PC-9 (cell line): ENCODE data around the gene DLG2. TPM values are rescaled to one million over a fixed set of nuclear protein-coding genes. Genes with fewer than 3 reads are reported as not detected.

Experiments used
- BruUV-seq: library from RNA; stranded (reverse); fragments of 400-500 nt; replicated peaks from 2 replicates; lab custom pipeline; 2021; lab: Mats Ljungman, UMichigan
- CTCF ChIA-PET: fragments of 300-600 bp; sonication (Branson Sonifier 250); formaldehyde crosslinking; loops from one replicate; lab custom pipeline; 2022; ENCODE audit warnings: antibody characterized with exemption; lab: Charles Lee
- POLR2A ChIA-PET: fragments of 300-600 bp; sonication (Branson Sonifier 250); formaldehyde crosslinking; loops from one replicate; lab custom pipeline; 2022; ENCODE audit warnings: antibody characterized with exemption; ENCODE audit not compliant: unreplicated experiment; lab: Charles Lee
- DNase-seq, 2 experiments: peaks; one replicate each; pipeline versions ENCODE4 v3.0.0 to v3.0.0-alpha.2; 2015 to 2022; ENCODE audit warnings: mixed read lengths in 1 of 2
- H2AFZ ChIP-seq: fragments of 200-600 bp; sonication (generic); 2 replicates; pipeline ENCODE4 v1.8.1; 2017; ENCODE audit warnings: antibody characterized with exemption
- H3F3A ChIP-seq: fragments of 200-600 bp; sonication (generic); 2 replicates; pipeline ENCODE4 v1.8.1; 2017; ENCODE audit warnings: antibody characterized with exemption, mild to moderate bottlenecking, low read depth; ENCODE audit not compliant: insufficient read depth
- H3K27ac ChIP-seq: fragments of 200-600 bp; sonication (generic); 2 replicates; pipeline ENCODE4 v1.6.1; 2016; ENCODE audit warnings: mixed run types
- H3K27me3 ChIP-seq: fragments of 200-600 bp; sonication (generic); 2 replicates; pipeline ENCODE4 v1.6.1; 2016; ENCODE audit warnings: low read depth, mixed run types; ENCODE audit not compliant: insufficient read depth
- H3K36me3 ChIP-seq: fragments of 200-600 bp; sonication (generic); 2 replicates; pipeline ENCODE4 v1.6.1; 2016; ENCODE audit warnings: low read depth, mixed run types
- H3K4me1 ChIP-seq: fragments of 200-600 bp; sonication (generic); replicated peaks from 2 replicates; pipeline ENCODE4 v1.6.1; 2016; ENCODE audit warnings: mixed run types; ENCODE audit not compliant: insufficient read depth
- H3K4me2 ChIP-seq: fragments of 200-600 bp; sonication (generic); 2 replicates; pipeline ENCODE4 v1.6.1; 2017; ENCODE audit warnings: mixed run types
- H3K4me3 ChIP-seq: fragments of 200-600 bp; sonication (generic); 2 replicates; pipeline ENCODE4 v1.6.1; 2016; ENCODE audit warnings: mixed run types
- H3K79me2 ChIP-seq: fragments of 200-600 bp; sonication (generic); 2 replicates; pipeline ENCODE4 v1.6.1; 2017; ENCODE audit warnings: low read depth, mixed run types
- H3K9me2 ChIP-seq: fragments of 200-600 bp; sonication (generic); 2 replicates; pipeline ENCODE4 v1.8.1; 2017; ENCODE audit warnings: mild to moderate bottlenecking; ENCODE audit not compliant: insufficient read depth
- H3K9me3 ChIP-seq: fragments of 200-600 bp; sonication (generic); 2 replicates; pipeline ENCODE4 v1.8.1; 2016; ENCODE audit warnings: low read depth; ENCODE audit not compliant: insufficient read depth
- H4K20me1 ChIP-seq: fragments of 200-600 bp; sonication (generic); 2 replicates; pipeline ENCODE4 v1.8.1; 2017; ENCODE audit not compliant: insufficient read depth
- EZH2 ChIP-seq: fragments of 200-600 bp; sonication (generic); IDR thresholded peaks from 2 replicates; pipeline ENCODE4 v1.8.0; 2017; ENCODE audit warnings: antibody characterized with exemption, low read depth
- intact Hi-C: fragments of 100-400 bp; cut with micrococcal nuclease; formaldehyde crosslinking; loops from one replicate; pipeline ENCODE4 v1.10.0; 2022; ENCODE audit not compliant: unreplicated experiment
- total RNA-seq: library from RNA; stranded (reverse); gene quantifications from 2 replicates; pipeline ENCODE4 v1.2.3, GENCODE V29; 2021
- TF ChIP-seq, protein P1 (sequence below): fragments of 200-600 bp; sonication (generic); conservative IDR thresholded peaks from 2 replicates; pipeline ENCODE4 v1.6.1; 2017; ENCODE audit warnings: mixed run types, antibody characterized with exemption, mild to moderate bottlenecking, moderate library complexity

DLG2 gene
- total RNA-seq, 1 experiment from 2014 or later: 6.4 TPM

DNA sequence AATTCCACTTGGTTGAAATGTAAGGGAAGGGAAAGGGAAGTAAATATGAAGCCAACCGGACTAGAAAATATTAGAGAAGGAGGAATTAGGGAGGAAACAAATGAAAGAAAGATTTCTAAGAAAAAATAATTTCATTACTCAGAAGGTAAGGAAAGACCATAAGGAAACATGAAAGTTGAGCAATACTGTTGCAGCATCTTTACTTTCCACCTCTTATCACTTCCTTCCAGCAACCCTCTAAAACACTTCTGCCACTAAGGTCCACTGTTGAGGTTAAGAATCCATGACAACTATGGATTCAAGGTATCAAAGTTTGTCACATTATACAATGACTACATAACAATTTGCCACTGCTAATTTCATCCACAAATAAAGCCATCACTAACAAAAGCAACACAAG is 308.6 kb downstream of the DLG2 start:
- no TSS peak for BruUV-seq
- no peaks in the 10 kb centered on the region for H3K27me3 ChIP-seq
- no peak overlapping the region for H3K4me2 ChIP-seq
- H3K9me3 ChIP-seq: no peaks in the 10 kb centered on the region
- intact Hi-C loops: no loop called here
- no peaks in the 10 kb centered on the region for H3K4me1 ChIP-seq
- H2AFZ ChIP-seq: no peak overlapping the region
- H4K20me1 ChIP-seq: no peaks in the 10 kb centered on the region
- no peaks in the 10 kb centered on the region for H3K36me3 ChIP-seq
- ChIA-PET CTCF (no interaction called here), POLR2A (interaction anchor here (0.7 kb wide), 2 partner anchors 8 to 1687 kb away, joined by 3 to 8 read pairs; no protein-coding TSS in a partner anchor)
- no peaks in the 10 kb centered on the region for H3K79me2 ChIP-seq
- H3K4me3 ChIP-seq: no peak overlapping the region
- no peaks in the 10 kb centered on the region for H3F3A ChIP-seq
- H3K9me2 ChIP-seq: no peaks in the 10 kb centered on the region
- DNase-seq: peak in 1 of 2 experiments; percentile 27
- TF ChIP-seq, protein P1, sequence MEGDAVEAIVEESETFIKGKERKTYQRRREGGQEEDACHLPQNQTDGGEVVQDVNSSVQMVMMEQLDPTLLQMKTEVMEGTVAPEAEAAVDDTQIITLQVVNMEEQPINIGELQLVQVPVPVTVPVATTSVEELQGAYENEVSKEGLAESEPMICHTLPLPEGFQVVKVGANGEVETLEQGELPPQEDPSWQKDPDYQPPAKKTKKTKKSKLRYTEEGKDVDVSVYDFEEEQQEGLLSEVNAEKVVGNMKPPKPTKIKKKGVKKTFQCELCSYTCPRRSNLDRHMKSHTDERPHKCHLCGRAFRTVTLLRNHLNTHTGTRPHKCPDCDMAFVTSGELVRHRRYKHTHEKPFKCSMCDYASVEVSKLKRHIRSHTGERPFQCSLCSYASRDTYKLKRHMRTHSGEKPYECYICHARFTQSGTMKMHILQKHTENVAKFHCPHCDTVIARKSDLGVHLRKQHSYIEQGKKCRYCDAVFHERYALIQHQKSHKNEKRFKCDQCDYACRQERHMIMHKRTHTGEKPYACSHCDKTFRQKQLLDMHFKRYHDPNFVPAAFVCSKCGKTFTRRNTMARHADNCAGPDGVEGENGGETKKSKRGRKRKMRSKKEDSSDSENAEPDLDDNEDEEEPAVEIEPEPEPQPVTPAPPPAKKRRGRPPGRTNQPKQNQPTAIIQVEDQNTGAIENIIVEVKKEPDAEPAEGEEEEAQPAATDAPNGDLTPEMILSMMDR: no peak
- TF ChIP-seq EZH2: no peak
- no peak overlapping the region for H3K27ac ChIP-seq

DNA sequence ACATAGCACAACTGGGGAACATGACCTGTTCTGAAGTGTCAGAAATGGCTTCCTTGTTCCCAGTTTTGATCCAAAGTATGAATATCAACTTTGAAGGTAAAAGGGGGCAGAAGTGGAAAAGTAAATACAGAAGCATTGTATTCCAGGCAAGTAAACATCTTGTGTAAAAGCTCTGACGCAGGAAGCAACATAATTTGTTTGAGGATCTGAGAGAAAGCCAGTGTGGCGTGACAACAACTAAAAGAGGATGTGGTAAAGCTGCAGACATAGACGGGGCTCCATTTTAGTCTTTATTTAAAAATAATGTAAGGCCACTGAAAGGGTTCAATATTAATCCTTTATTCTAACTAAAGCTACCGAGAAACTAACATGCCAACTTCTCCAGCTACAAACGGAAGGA is 310.2 kb downstream of the DLG2 start:
- H3K27ac ChIP-seq: no peak overlapping the region
- H3K27me3 ChIP-seq: no peaks in the 10 kb centered on the region
- no peak overlapping the region for H3K4me3 ChIP-seq
- ChIA-PET POLR2A (no interaction called here), CTCF (no interaction called here)
- H3K9me2 ChIP-seq: no peaks in the 10 kb centered on the region
- H3K4me2 ChIP-seq: no peak overlapping the region
- peak in 1 of 2 experiments; percentile 3 for DNase-seq
- H2AFZ ChIP-seq: no peak overlapping the region
- no peaks in the 10 kb centered on the region for H3K9me3 ChIP-seq
- no peaks in the 10 kb centered on the region for H3F3A ChIP-seq
- intact Hi-C loops: no loop called here
- no peak for TF ChIP-seq EZH2
- TF ChIP-seq, protein P1: no peak
- no peaks in the 10 kb centered on the region for H4K20me1 ChIP-seq
- no peaks in the 10 kb centered on the region for H3K36me3 ChIP-seq
- BruUV-seq: no TSS peak
- H3K4me1 ChIP-seq: no peaks in the 10 kb centered on the region
- H3K79me2 ChIP-seq: no peaks in the 10 kb centered on the region

DNA sequence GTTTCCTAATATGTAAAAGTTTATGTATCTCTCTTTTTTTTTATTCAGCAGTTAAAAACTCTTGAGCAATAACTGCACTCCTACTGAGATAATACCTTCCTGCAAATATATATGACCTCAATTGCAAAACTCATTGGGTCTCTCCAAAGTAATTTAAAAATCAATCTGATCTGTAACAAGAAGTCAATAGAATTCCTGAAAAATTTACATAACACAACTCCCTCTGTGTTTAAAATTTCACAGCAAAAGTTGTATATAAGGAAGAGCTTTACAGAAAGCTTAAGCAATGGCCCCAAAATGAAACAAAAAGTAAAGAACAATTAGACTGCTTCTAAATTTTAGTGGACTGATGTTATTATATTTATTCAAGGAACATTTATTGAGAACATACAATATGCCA is 313.4 kb downstream of the DLG2 start:
- no peaks in the 10 kb centered on the region for H3F3A ChIP-seq

More for the DNA sequence above, 313.4 kb downstream of the DLG2 start:
- H3K27ac ChIP-seq: no peak overlapping the region
- TF ChIP-seq, protein P1: no peak
- TF ChIP-seq EZH2: no peak
- no peaks in the 10 kb centered on the region for H3K36me3 ChIP-seq
- CTCF ChIA-PET: no interaction called here
- no peaks in the 10 kb centered on the region for H3K79me2 ChIP-seq
- POLR2A ChIA-PET: no interaction called here
- no peaks in the 10 kb centered on the region for H3K27me3 ChIP-seq
- H4K20me1 ChIP-seq: no peaks in the 10 kb centered on the region
- no peaks in the 10 kb centered on the region for H3K4me1 ChIP-seq
- H2AFZ ChIP-seq: no peak overlapping the region
- H3K4me2 ChIP-seq: no peak overlapping the region
- no peaks in the 10 kb centered on the region for H3K9me2 ChIP-seq
- intact Hi-C loops: no loop called here
- BruUV-seq: no TSS peak
- no peak for DNase-seq
- no peak overlapping the region for H3K4me3 ChIP-seq
- H3K9me3 ChIP-seq: no peaks in the 10 kb centered on the region
